OCI-LY7 (cell line): ENCODE results near the gene AKR1C8. TPM values are rescaled to one million over a fixed set of nuclear protein-coding genes. Genes with fewer than 3 reads are reported as not detected.

Experiments used
- BruUV-seq: library from RNA; stranded (reverse); fragments of 400-500 nt; replicated peaks from 2 replicates; lab custom pipeline; 2021; lab: Mats Ljungman, UMichigan
- CTCF ChIA-PET: fragments of 300-600 bp; sonication (Branson Sonifier 250); formaldehyde crosslinking; loops from one replicate; lab custom pipeline; 2022; ENCODE audit warnings: antibody characterized with exemption; ENCODE audit not compliant: unreplicated experiment; lab: Charles Lee
- POLR2A ChIA-PET: fragments of 300-600 bp; sonication (Branson Sonifier 250); formaldehyde crosslinking; loops from one replicate; lab custom pipeline; 2022; ENCODE audit warnings: antibody characterized with exemption; lab: Charles Lee
- DNase-seq: peaks from one replicate; pipeline ENCODE4 v3.0.0-alpha.2; 2015; ENCODE audit warnings: low spot score
- H2AFZ ChIP-seq: fragments of 200-600 bp; sonication (generic), shearing (Covaris generic); 2 replicates; pipeline ENCODE4 v1.6.1; 2014; ENCODE audit warnings: mild to moderate bottlenecking, antibody characterized with exemption, low read length, moderate library complexity
- H3K27ac ChIP-seq: fragments of 200-600 bp; sonication (generic); 2 replicates; pipeline ENCODE4 v1.5.1; 2014; ENCODE audit warnings: mixed run types, low read depth, mild to moderate bottlenecking, moderate library complexity, low read length, inconsistent platforms; ENCODE audit not compliant: poor library complexity, severe bottlenecking
- H3K36me3 ChIP-seq: fragments of 200-600 bp; sonication (generic); 2 replicates; pipeline ENCODE4 v1.6.1; 2014; ENCODE audit warnings: mild to moderate bottlenecking, antibody characterized with exemption, low read length, moderate library complexity, mixed read lengths; ENCODE audit not compliant: insufficient read depth
- H3K4me1 ChIP-seq: fragments of 200-600 bp; sonication (generic); 2 replicates; pipeline ENCODE4 v1.5.1; 2014; ENCODE audit warnings: mild to moderate bottlenecking, low read length; ENCODE audit not compliant: insufficient read depth, poor library complexity, severe bottlenecking
- H3K4me2 ChIP-seq: fragments of 200-600 bp; sonication (generic); 2 replicates; pipeline ENCODE4 v1.6.1; 2014; ENCODE audit warnings: mild to moderate bottlenecking, low read length
- H3K4me3 ChIP-seq: fragments of 200-600 bp; sonication (generic); 2 replicates; pipeline ENCODE4 v1.5.1; 2014; ENCODE audit warnings: mild to moderate bottlenecking, low read depth, low read length; ENCODE audit not compliant: poor library complexity, severe bottlenecking
- H3K79me2 ChIP-seq: fragments of 200-600 bp; sonication (generic); 2 replicates; pipeline ENCODE4 v1.6.1; 2016; ENCODE audit warnings: low read depth, mild to moderate bottlenecking, low read length, moderate library complexity, mixed read lengths; ENCODE audit not compliant: insufficient read depth
- H3K9me2 ChIP-seq: fragments of 200-600 bp; sonication (generic); 2 replicates; pipeline ENCODE4 v1.6.1; 2016; ENCODE audit warnings: mild to moderate bottlenecking, low read length, mixed read lengths; ENCODE audit not compliant: insufficient read depth
- H3K9me3 ChIP-seq: fragments of 200-600 bp; sonication (generic); 2 replicates; pipeline ENCODE4 v1.6.1; 2014; ENCODE audit warnings: mild to moderate bottlenecking, mixed run types, low read length, mixed read lengths
- H4K20me1 ChIP-seq: fragments of 200-600 bp; sonication (generic); 2 replicates; pipeline ENCODE4 v1.6.1; 2014; ENCODE audit warnings: mild to moderate bottlenecking, antibody characterized with exemption, low read length, moderate library complexity, mixed read lengths; ENCODE audit not compliant: insufficient read depth
- CTCF ChIP-seq: fragments of 200-600 bp; sonication (generic); conservative IDR thresholded peaks from 2 replicates; pipeline ENCODE4 v1.5.1; 2014; ENCODE audit warnings: mild to moderate bottlenecking, antibody characterized with exemption, low read length, moderate library complexity, mixed read lengths
- EZH2phosphoT487 ChIP-seq: fragments of 200-600 bp; sonication (generic); IDR thresholded peaks from 2 replicates; pipeline ENCODE4 v1.6.1; 2018; ENCODE audit warnings: low read depth, borderline replicate concordance, mild to moderate bottlenecking, mixed run types, antibody characterized with exemption, low read length, moderate library complexity, mixed read lengths
- intact Hi-C: fragments of 100-400 bp; cut with micrococcal nuclease; formaldehyde crosslinking; loops from one replicate; pipeline ENCODE4 v1.10.0; 2022; ENCODE audit not compliant: unreplicated experiment
- total RNA-seq, 2 experiments: library from RNA; depleted of rRNA in 1 of 2; stranded (reverse); fragments of >200 nt in 1 of 2; shearing (Covaris generic) in 1 of 2; gene quantifications; 2 replicates each; pipeline ENCODE4 v1.2.3, GENCODE V29; 2014 to 2022

AKR1C8 gene
- total RNA-seq, 2 experiments from 2014 or later: not detected

DNA sequence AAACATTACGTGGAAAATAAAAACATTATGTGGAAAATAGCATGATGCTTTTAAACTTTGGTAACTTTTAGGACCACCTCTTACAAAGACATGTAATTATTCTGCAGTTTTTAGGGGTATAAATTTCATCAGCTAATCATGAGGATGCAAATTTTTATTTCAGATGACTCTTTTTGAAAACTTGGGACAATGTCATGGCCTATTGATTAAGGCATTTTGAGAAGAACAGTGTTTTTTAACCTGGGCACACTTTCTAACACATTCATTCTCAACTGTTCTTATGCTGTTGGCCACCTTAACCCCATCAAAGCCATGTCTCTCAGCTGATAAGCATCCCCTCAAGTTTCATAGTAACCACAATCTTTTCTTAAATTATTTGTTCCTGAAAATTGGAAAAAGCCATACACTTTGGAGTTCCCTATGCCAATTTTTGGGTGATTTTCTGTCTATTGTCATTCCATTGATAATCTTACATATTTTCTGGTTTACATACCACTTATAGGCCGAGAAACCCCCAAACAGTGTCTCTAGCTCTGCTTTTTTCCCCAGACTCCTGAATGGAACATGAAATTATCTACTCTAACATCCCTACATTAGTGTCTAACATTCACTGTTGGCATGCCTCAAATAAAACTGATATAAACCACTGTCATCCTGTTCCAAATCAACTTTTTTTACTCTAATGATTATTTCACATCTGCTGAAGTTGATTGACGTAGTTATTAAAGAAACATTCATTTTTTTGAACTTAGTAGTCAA is 76.1 kb downstream of the AKR1C8 start:
- POLR2A ChIA-PET: no interaction called here
- Histone ChIP-seq H3K79me2 (no peaks in the 10 kb centered on the region), H3K4me1 (no peaks in the 10 kb centered on the region), H3K9me2 (no peaks in the 10 kb centered on the region), H3K36me3 (no peaks in the 10 kb centered on the region), H2AFZ (no peak overlapping the region), H3K27ac (no peak overlapping the region), H3K9me3 (no peaks in the 10 kb centered on the region), H3K4me2 (no peak overlapping the region), H4K20me1 (no peaks in the 10 kb centered on the region), H3K4me3 (no peak overlapping the region)
- TF ChIP-seq EZH2phosphoT487 (no peak), CTCF (no peak)
- BruUV-seq: no TSS peak
- CTCF ChIA-PET: no interaction called here
- intact Hi-C loops: no loop called here
- DNase-seq: no peak

GRCh38 chr10:5107860-5108526 is 77.0 kb downstream of the AKR1C8 start:
- Histone ChIP-seq H3K9me3 (no peaks in the 10 kb centered on the region), H3K4me2 (no peak overlapping the region), H2AFZ (no peak overlapping the region), H3K4me3 (no peak overlapping the region), H3K79me2 (no peaks in the 10 kb centered on the region), H3K36me3 (no peaks in the 10 kb centered on the region), H3K4me1 (no peaks in the 10 kb centered on the region), H3K27ac (no peak overlapping the region), H3K9me2 (no peaks in the 10 kb centered on the region), H4K20me1 (no peaks in the 10 kb centered on the region)
- CTCF ChIA-PET: no interaction called here
- TF ChIP-seq CTCF: no peak
- no peak for TF ChIP-seq EZH2phosphoT487
- intact Hi-C loops: no loop called here
- BruUV-seq: no TSS peak
- DNase-seq: no peak
- POLR2A ChIA-PET: no interaction called here

GRCh38 chr10:5106553-5106952 is 78.4 kb downstream of the AKR1C8 start:
- TF ChIP-seq EZH2phosphoT487 (no peak), CTCF (no peak)
- Histone ChIP-seq H4K20me1 (no peaks in the 10 kb centered on the region), H3K4me2 (no peak overlapping the region), H3K4me1 (no peaks in the 10 kb centered on the region), H3K9me2 (no peaks in the 10 kb centered on the region), H3K79me2 (no peaks in the 10 kb centered on the region), H3K36me3 (no peaks in the 10 kb centered on the region), H2AFZ (no peak overlapping the region), H3K4me3 (no peak overlapping the region), H3K9me3 (no peaks in the 10 kb centered on the region), H3K27ac (no peak overlapping the region)
- ChIA-PET POLR2A (interaction anchor here (1.7 kb wide), 1 partner anchor 10 kb away, joined by 6 read pairs; no protein-coding TSS in a partner anchor), CTCF (no interaction called here)
- intact Hi-C loops: no loop called here
- DNase-seq: no peak
- no TSS peak for BruUV-seq
